ENCODE results near the gene AMN1.
"Not testable (repeated sequence)": the region's sequence is repeated elsewhere in the genome, so short reads cannot be mapped to it uniquely, and the experiment has no call there.

AMN1 gene

DNA sequence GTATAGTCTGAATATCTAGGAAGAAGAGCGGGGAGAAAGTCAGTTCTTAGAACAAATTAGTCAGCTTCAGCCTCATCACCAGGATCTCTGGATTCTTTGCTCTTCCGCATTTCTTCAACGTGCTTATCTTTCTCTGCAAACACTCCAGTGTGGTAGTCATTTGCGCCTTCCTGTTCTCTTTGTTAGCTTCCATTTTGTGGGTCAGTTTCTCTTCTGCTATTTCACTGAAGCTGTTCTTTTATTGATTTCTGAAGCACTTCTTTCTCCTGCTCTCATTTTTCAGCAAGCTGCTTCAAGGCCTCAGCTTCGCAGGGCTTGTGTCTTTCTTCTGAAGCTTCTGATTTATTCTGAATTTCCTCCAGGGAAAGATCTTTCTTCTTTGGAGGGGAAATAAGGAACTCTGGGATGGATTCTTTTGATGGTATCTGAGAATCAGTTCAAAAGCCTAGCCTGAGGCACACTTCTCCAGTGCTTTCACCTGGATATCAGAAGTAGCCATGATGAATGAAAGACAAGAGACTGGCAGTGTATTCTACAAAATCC, 13.5 kb downstream of the AMN1 start:
- no peak overlapping the region for H3K27ac ChIP-seq
- TF ChIP-seq, protein P1, sequence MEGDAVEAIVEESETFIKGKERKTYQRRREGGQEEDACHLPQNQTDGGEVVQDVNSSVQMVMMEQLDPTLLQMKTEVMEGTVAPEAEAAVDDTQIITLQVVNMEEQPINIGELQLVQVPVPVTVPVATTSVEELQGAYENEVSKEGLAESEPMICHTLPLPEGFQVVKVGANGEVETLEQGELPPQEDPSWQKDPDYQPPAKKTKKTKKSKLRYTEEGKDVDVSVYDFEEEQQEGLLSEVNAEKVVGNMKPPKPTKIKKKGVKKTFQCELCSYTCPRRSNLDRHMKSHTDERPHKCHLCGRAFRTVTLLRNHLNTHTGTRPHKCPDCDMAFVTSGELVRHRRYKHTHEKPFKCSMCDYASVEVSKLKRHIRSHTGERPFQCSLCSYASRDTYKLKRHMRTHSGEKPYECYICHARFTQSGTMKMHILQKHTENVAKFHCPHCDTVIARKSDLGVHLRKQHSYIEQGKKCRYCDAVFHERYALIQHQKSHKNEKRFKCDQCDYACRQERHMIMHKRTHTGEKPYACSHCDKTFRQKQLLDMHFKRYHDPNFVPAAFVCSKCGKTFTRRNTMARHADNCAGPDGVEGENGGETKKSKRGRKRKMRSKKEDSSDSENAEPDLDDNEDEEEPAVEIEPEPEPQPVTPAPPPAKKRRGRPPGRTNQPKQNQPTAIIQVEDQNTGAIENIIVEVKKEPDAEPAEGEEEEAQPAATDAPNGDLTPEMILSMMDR (conservative IDR thresholded peaks at IDR 0.05), result no peak
- no peak for TF ChIP-seq ZFX (IDR thresholded peaks at IDR 0.05)

DNA sequence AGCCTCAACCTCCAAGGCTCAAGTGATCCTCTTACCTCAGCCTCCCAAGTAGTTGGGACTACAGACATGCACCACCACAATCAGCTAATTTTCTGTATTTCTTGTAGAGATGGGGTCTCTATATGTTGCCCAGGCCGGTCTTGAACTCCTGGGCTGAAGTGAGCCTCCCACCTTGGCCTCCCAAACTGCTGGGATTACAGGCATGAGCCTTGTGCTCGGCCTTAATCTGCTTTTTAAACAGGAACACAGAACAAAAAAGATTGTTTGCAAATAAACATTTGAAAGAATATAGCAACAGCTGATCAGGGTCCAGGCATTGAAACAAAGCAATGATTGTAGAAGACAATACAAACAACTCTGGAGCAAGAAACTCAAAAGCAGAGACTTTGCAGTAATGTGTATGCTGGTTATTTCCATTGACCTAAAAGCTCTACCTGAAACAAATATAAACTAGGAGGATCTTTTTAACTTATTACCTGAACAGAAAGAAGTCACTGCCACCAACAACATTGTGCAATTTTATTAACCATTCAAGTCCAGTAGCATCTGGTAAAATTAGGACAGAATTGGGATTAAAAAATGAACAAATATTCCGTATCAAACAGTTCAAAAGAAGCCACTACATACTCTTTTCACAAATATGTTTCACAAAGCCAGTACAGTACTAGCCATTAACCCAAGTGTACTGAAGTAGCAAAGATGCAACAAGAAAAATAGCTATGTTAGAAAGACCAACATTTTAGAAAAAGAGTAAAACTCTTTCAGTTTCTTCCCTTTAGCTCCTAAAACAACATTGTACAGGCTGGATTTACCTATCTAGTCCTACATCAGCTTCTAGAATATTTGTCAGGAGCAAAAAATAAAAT, 14.2 kb downstream of the AMN1 start:
- no peak overlapping the region for H3K27ac ChIP-seq
- TF ChIP-seq, protein P1 (conservative IDR thresholded peaks at IDR 0.05), result no peak
- no peak for TF ChIP-seq ZFX (IDR thresholded peaks at IDR 0.05)

DNA sequence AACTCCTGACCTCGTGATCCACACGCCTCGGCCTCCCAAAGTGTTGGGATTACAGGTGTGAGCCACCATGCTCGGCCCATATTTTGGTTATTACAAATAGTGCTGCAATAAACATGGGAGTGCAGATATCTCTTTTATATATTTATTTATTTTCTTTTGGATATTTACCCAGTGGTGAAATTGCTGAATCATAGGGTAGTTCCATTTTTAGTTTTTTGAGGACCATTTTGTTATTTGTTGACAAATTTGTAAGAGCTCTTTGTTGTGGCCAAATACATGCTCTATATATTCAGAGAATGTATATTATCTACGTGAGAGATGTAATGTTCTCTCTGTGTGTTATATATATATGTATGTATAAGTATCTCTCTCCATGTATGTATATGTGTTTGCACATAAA, 15.9 kb downstream of the AMN1 start:
- TF ChIP-seq, protein P1 (conservative IDR thresholded peaks at IDR 0.05), result no peak
- no peak for TF ChIP-seq ZFX (IDR thresholded peaks at IDR 0.05)

DNA sequence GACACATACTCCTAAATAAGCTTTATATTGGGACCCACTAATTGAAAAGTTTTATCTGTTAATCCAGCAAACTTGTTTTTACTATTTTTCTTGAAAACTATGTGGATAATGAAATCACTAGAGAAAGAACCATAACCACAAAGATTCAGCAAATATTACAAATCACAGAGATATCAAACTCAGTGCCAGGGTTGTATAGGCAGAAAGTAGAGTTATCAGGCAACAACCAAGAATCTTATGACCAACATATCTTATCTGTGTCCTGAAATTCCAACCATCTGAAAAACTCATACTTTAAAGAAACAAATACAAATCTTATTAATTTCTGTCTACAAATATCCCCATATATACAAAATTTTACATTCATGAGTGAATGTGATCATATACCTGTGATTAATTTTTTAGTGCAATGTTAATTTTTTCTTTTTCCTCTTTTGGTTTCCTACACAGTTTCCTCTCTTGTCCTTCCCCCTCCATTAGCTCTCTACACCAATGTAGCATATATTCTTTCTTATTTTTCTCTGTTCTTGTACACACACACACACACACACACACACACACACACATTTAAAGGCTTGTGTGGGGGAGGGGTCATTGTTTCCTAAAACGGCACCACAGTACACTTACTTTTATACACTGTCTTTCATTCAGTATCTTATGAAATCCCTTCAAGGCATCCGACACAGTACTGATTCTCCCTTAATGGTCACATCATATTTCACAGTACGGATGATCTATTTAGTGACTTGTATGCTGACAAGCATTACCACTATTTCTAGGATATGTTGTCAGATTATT, 18.6 kb downstream of the AMN1 start:
- no peak for TF ChIP-seq ZFX (IDR thresholded peaks at IDR 0.05)
- TF ChIP-seq, protein P1 (conservative IDR thresholded peaks at IDR 0.05), result no peak

More for the DNA sequence above, 15.9 kb downstream of the AMN1 start:
- H3K27ac ChIP-seq, result no peak overlapping the region

DNA sequence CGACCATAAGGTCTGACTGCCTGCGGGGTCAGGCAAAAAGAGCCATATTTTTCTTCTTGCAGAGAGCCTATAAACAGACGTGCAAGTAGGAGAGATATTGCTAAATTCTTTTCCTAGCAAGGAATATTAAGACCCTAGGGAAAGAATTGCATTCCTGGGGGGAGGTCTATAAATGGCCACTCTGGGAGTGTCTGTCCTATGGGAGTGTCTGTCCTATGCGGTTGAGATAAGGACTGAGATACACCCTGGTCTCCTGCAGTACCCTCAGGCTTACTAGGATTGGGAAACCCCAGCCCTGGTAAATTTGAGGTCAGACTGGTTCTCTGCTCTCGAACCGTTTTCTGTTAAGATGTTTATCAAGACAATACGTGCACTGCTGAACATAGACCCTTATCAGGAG, 20.7 kb downstream of the AMN1 start:
- not testable (repeated sequence) for H3K27ac ChIP-seq

More for the DNA sequence above, 18.6 kb downstream of the AMN1 start:
- no peak overlapping the region for H3K27ac ChIP-seq

DNA sequence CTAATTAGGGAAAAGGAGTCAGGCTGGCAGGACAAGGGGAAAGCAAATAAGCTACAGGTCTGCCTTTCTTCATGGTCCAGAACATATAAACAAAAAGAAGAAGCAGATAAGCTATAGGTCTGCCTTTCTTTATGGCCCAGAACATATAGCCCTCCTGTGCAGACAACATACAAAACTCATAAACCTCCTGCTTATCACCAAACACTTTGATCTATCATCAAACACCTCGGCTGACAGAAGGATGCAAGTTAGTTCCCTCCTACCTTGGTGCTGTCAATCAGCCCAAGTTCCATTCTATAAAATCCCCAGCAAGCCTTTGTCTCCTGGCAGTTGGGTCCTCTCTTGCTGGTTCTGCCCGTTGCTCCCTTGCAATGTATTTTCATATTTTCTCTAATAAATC, 23.2 kb downstream of the AMN1 start:
- TF ChIP-seq, protein P1 (conservative IDR thresholded peaks at IDR 0.05), result no peak
- TF ChIP-seq ZFX (IDR thresholded peaks at IDR 0.05), result no peak

DNA sequence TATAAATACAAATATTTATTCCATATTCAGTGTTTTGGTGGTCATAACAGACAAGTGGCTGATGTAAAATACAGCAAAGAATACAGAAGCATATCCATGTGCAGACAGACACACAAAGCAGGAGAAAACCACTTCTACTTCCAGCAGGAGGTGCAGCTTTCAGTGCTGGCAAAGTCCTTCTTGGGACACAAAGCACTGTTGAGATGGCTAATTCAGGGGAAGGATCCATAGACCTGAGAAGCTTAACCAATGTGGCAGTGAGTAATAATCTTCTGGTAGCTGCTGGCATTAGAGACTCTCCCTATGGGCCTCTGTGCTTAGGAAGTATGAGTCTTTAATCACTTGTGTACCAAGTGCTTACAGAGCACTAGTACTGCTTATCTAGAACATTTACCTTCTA, 26.8 kb downstream of the AMN1 start:
- no peak overlapping the region for H3K27ac ChIP-seq
- TF ChIP-seq, protein P1 (conservative IDR thresholded peaks at IDR 0.05), result peak; percentile 24
- no peak for TF ChIP-seq ZFX (IDR thresholded peaks at IDR 0.05)

More for the DNA sequence above, 23.2 kb downstream of the AMN1 start:
- H3K27ac ChIP-seq, result no peak overlapping the region

DNA sequence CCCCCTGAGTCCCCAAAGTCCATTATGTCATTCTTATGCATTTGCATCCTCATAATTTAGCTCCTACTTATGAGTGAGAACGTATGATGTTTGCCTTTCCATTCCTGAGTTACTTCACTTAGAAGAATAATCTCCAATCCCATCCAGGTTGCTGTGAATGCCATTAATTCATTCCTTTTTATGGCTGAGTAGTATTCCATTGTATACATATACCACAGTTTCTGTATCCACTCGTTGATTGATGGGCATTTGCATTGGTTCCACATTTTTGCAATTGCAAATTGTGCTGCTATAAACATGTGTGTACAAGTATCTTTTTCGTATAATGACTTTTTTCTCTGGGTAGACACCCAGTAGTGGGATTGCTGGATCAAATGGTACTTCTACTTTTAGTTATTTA, 38.9 kb downstream of the AMN1 start:
- H3K27ac ChIP-seq, result not testable (repeated sequence)
